Measurements from ENCODE around the gene RPL13.

DNA sequence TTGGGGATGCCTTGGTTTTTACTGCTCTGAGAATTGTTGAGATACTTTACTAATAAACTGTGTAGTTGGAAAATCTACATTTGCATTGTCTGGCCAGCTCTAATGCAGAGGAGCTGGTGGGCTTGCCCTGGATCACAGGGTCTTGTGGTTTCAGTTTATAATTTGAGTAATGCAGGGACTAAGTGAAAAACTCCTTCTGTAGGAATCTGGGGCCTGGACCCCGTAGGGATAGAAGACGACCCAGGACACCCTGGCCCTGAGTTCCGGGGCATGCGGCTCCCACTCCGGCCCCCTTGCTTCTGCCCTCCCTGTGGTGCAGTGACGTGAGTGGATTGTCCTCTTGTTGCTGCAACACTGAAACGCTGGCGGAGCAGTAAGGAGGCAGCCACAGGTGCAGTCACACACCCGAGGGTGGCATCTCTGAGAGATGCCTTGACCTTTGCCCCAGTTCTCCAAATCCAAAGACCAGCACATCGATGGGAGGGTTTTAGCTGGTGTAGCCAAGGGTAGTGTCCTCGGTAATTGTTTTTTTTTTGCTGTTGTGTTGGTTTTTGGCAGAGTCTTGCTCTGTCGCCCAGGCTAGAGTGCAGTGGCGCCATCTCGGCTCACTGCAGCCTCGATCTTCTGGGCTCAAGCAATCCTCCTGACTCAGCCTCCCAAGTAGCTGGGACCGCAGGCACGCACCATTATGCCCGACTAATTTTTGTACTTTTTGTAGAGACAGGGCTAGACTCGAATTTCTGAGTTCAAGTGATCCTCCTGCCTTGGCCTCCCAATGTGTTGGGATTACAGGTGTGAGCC is 2.6 kb upstream of the RPL13 start:
- TF ChIP-seq, protein P1, sequence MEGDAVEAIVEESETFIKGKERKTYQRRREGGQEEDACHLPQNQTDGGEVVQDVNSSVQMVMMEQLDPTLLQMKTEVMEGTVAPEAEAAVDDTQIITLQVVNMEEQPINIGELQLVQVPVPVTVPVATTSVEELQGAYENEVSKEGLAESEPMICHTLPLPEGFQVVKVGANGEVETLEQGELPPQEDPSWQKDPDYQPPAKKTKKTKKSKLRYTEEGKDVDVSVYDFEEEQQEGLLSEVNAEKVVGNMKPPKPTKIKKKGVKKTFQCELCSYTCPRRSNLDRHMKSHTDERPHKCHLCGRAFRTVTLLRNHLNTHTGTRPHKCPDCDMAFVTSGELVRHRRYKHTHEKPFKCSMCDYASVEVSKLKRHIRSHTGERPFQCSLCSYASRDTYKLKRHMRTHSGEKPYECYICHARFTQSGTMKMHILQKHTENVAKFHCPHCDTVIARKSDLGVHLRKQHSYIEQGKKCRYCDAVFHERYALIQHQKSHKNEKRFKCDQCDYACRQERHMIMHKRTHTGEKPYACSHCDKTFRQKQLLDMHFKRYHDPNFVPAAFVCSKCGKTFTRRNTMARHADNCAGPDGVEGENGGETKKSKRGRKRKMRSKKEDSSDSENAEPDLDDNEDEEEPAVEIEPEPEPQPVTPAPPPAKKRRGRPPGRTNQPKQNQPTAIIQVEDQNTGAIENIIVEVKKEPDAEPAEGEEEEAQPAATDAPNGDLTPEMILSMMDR (IDR thresholded peaks at IDR 0.05): peak in 1 of 6 experiments; percentile 2
- TF ChIP-seq POLR2A (IDR thresholded peaks at IDR 0.05): no peak

Measured in esophagus squamous epithelium (tissue), 4 donors.